Activated naive CD8-positive, alpha-beta T cell treated with anti-CD3 and anti-CD28 coated beads, Interleukin-2, amount 10 ng/mL, durations not matched to agents 7 days and 5 days (primary cell): ENCODE measurements around the gene CRADD. TPM values are rescaled to one million over a fixed set of nuclear protein-coding genes. Genes with fewer than 3 reads are reported as not detected.
A peak's percentile ranks its signal among the peaks of the same experiment; 100 is the strongest.
"Not testable (repeated sequence)": the region's sequence is repeated elsewhere in the genome, so short reads cannot be mapped to it uniquely, and the experiment has no call there.

Source experiments
- ATAC-seq: fragments of 150-1000 bp; cut with Tn5 transposase; one replicate; pipeline ENCODE4 v1.10.0; 2021; ENCODE audit warnings: low read depth, moderate library complexity
- POLR2A ChIA-PET: fragments of 350-600 bp; sonication (Branson Sonifier 250); formaldehyde crosslinking; loops from one replicate; lab custom pipeline; 2021; ENCODE audit warnings: antibody characterized with exemption; lab: Charles Lee
- DNase-seq: peaks from one replicate; pipeline ENCODE4 v3.0.0; 2021
- H3K27ac Mint-ChIP-seq: one replicate; pipeline ENCODE4 v1.8.0; 2022; ENCODE audit warnings: mild to moderate bottlenecking, mixed read lengths
- H3K27me3 Mint-ChIP-seq: one replicate; pipeline ENCODE4 v1.8.0; 2022; ENCODE audit warnings: mild to moderate bottlenecking, moderate library complexity, mixed read lengths
- H3K36me3 Mint-ChIP-seq: one replicate; pipeline ENCODE4 v1.8.0; 2021; ENCODE audit warnings: mild to moderate bottlenecking, mixed read lengths
- H3K4me1 Mint-ChIP-seq: one replicate; pipeline ENCODE4 v1.8.0; 2021; ENCODE audit warnings: mixed read lengths
- H3K4me3 Mint-ChIP-seq: one replicate; pipeline ENCODE4 v1.8.0; 2022; ENCODE audit warnings: mild to moderate bottlenecking, moderate library complexity, mixed read lengths
- H3K9me3 Mint-ChIP-seq: one replicate; pipeline ENCODE4 v1.8.0; 2021; ENCODE audit warnings: mixed read lengths
- total RNA-seq, 2 experiments: library from RNA; stranded (reverse); gene quantifications; one replicate each; pipeline ENCODE4 v1.2.3, GENCODE V29; 2021

Gene CRADD
- total RNA-seq, 2 experiments from 2014 or later: 11.3 to 11.5 TPM

GRCh38 chr12:93780886-93781285 is 103.7 kb downstream of the CRADD start:
- H3K27me3 Mint-ChIP-seq, H3K4me3 Mint-ChIP-seq, H3K9me3 Mint-ChIP-seq, ATAC-seq, DNase-seq, H3K27ac Mint-ChIP-seq: not testable (repeated sequence)
- H3K4me1 Mint-ChIP-seq: peaks cover 24% of the 10 kb centered on the region
- peaks cover 13% of the 10 kb centered on the region for H3K36me3 Mint-ChIP-seq
- POLR2A ChIA-PET: interaction anchor here (0.7 kb wide), 1 partner anchor 1282 kb away, joined by 7 read pairs; no protein-coding TSS in a partner anchor

DNA sequence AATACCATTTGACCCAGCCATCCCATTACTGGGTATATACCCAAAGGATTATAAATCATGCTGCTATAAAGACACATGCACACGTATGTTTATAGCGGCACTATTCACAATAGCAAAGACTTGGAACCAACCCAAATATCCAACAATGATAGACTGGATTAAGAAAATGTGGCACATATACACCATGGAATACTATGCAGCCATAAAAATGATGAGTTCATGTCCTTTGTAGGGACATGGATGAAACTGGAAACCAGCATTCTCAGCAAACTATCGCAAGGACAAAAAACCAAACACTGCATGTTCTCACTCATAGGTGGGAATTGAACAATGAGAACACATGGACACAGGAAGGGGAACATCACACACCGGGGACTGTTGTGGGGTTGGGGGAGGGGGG is 104.8 kb downstream of the CRADD start:
- peaks cover 24% of the 10 kb centered on the region for H3K4me1 Mint-ChIP-seq
- DNase-seq, H3K9me3 Mint-ChIP-seq, H3K4me3 Mint-ChIP-seq, H3K27me3 Mint-ChIP-seq, ATAC-seq, POLR2A ChIA-PET, H3K27ac Mint-ChIP-seq: not testable (repeated sequence)
- peaks cover 11% of the 10 kb centered on the region for H3K36me3 Mint-ChIP-seq

DNA sequence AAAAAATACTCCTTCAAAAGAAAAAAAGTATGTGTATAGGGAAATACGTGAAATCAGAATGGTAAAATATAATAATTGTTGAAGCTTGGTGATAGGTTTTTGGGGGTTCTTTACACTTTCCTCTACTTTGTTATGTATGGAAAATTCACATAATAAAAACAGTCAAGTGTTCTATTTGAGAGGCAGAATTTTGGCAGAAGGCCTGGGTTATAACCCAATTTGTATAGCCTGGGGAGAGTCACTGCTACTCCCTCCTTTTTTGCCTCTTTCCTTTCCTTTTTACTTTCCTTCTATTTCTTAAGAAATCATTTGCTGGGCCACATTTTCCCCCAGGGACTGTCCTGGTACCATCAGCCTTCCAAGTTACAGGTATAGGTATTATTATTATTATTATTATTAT is 105.7 kb downstream of the CRADD start:
- Mint-ChIP-seq H3K9me3 (peaks cover 5% of the 10 kb centered on the region), H3K27me3 (no peaks in the 10 kb centered on the region), H3K27ac (no peak overlapping the region), H3K36me3 (peaks cover 12% of the 10 kb centered on the region), H3K4me1 (peaks cover 24% of the 10 kb centered on the region), H3K4me3 (no peak overlapping the region)
- no peak for DNase-seq
- no peak for ATAC-seq
- POLR2A ChIA-PET: no interaction called here

DNA sequence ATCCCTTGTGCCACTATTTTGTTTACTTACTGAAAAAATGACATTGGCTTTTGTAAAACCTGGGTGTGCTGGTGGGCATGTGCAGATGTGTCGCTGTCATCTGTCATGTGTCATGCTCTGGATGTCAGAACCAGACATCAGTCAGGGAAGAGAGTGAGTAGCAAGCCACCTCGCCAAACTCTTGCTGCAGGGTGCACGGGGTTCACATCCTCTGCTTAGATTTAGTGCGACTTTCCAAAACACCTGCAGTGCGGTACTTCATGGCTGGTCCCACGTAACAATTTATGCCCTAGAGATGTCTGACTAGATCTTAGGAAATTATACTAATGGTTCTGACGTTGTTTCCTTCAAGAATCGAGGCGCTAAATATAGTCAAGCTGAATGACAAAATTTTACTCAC is 106.7 kb downstream of the CRADD start:
- POLR2A ChIA-PET: no interaction called here
- no peaks in the 10 kb centered on the region for H3K27me3 Mint-ChIP-seq

DNA sequence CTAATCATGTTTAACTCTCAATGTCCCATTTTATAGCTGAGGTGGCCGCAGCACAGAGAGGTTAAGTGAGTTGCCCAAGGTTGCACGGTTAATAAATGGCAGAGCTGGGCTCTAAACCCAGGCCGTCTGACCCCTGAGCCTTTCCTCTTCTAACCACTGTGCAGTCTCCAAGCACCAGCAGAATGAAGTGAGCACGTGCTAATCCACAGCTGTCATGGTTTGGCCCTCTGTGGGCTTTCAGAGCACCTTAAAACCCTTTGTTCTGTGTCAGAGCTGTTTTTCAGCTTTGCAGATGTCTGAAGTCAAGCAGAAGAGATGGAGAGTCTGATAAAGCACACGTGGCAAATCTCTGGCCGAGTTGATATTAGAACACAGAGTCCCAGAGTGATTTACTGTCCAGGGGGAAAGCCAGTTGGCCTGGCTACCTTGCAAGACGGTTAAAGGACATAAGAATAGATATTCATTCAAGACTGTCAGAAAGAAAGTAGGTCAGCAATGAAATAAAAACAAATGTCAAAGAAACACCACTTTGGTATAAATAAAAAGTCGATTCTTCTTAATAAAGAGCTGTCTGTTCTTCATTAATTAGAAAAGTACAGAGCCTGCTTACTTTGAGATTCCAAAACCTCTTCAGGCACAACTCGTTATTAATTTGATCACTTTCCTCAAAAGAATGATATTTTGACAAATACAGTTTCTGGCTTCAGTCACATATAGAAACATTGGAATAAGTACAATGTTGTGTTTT is 107.3 kb downstream of the CRADD start:
- POLR2A ChIA-PET: interaction anchor here (0.8 kb wide), 1 partner anchor 43 kb away, joined by 3 read pairs; no protein-coding TSS in a partner anchor
- H3K27ac Mint-ChIP-seq: peak overlapping the region; percentile 70
- peaks cover 8% of the 10 kb centered on the region for H3K9me3 Mint-ChIP-seq
- H3K4me1 Mint-ChIP-seq: peaks cover 35% of the 10 kb centered on the region
- peak overlapping the region; percentile 45 for H3K4me3 Mint-ChIP-seq
- no peaks in the 10 kb centered on the region for H3K27me3 Mint-ChIP-seq
- ATAC-seq (peak; percentile 46), DNase-seq (no peak)
- H3K36me3 Mint-ChIP-seq: peaks cover 9% of the 10 kb centered on the region

More for the DNA sequence above, 106.7 kb downstream of the CRADD start:
- H3K9me3 Mint-ChIP-seq: peaks cover 8% of the 10 kb centered on the region
- peaks cover 13% of the 10 kb centered on the region for H3K36me3 Mint-ChIP-seq
- ATAC-seq (peak; percentile 60), DNase-seq (peak; percentile 34)
- H3K27ac Mint-ChIP-seq: no peak overlapping the region
- H3K4me3 Mint-ChIP-seq: peak overlapping the region; percentile 45
- H3K4me1 Mint-ChIP-seq: peaks cover 29% of the 10 kb centered on the region

DNA sequence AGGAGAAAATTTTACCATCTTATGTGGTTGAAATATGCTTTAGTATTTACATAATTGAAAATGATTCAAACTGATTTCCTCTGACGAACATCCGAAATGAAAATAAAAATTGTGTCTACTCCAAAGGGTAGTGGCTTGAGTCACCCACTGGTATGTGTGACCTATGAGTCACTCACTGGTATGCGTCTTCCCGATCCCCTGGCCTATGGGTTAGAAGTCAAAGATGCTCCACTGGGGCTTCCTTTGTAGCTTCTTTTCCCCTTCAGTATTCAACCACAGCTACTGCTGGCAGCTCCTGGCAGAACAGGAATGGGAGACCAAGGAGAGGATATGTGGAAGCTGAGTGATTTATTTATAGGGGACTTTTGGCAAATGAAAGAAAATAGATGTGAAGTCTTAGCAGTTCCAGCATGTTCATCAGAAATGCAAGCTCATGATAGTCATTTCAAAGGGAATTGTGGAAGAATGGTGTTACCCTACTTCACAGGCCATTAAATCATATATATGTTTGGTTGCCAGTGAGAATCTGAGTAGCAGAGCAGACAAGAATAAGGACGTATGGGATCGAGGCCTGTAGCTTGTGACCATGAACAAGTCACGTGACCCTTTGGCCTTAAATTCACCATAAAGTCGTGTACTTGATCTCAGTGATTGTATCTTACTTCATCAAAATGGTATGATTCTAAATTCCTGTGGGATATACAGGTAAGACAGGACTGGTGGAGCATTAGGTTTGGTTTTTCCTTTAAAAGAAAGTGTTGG is 108.3 kb downstream of the CRADD start:
- no peak for DNase-seq
- no peak overlapping the region for H3K27ac Mint-ChIP-seq
- H3K27me3 Mint-ChIP-seq: no peaks in the 10 kb centered on the region
- peak; percentile 84 for ATAC-seq
- H3K36me3 Mint-ChIP-seq: peaks cover 7% of the 10 kb centered on the region
- POLR2A ChIA-PET: interaction anchor here (0.6 kb wide), 1 partner anchor 751 kb away, joined by 5 read pairs; no protein-coding TSS in a partner anchor
- peaks cover 5% of the 10 kb centered on the region for H3K9me3 Mint-ChIP-seq
- H3K4me3 Mint-ChIP-seq: peak overlapping the region; percentile 45
- H3K4me1 Mint-ChIP-seq: peaks cover 41% of the 10 kb centered on the region

DNA sequence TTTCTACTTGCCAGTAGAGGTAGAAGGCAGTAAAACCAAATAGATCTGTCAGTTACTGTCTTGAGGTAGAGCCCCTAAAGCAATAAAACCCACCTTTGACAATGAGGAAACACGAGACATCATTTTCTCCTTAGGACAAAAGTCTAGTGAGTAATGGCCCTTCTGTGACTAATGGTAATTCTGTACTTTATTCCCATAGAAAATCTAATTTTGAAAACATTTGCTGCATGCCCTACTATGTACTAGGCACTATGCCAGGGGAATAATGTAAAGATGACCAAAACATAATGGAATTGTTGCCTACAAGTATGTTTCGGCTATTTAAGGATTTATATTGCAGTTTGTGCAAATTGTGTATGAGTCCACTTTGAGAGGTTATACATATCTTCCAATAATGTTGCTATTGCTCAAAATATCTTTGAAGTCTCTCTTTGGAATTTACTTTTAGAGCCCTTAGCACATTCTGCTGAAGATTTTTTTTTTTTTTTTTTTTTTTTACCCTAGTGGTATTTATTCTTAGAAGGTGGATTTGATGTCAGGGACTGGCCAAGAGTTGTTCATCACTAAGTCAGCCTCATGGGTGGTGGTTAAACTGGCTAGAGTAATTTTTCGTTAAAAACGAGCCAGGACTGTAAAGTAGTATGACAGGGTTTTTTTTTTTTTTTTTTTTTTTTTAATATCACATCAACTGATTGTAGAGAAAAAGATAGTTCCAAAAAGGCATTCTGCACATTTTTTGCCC is 109.7 kb downstream of the CRADD start:
- POLR2A ChIA-PET: no interaction called here
- Mint-ChIP-seq H3K27me3 (no peaks in the 10 kb centered on the region), H3K36me3 (peaks cover 4% of the 10 kb centered on the region), H3K4me1 (peaks cover 41% of the 10 kb centered on the region), H3K4me3 (no peak overlapping the region), H3K9me3 (peaks cover 2% of the 10 kb centered on the region), H3K27ac (no peak overlapping the region)
- no peak for DNase-seq
- ATAC-seq: no peak

GRCh38 chr12:93788853-93789252 is 111.7 kb downstream of the CRADD start:
- Mint-ChIP-seq H3K4me3 (peak overlapping the region; percentile 41), H3K27me3 (no peaks in the 10 kb centered on the region), H3K27ac (peak overlapping the region; percentile 11), H3K9me3 (peaks cover 2% of the 10 kb centered on the region), H3K4me1 (peaks cover 36% of the 10 kb centered on the region), H3K36me3 (peaks cover 4% of the 10 kb centered on the region)
- ATAC-seq: no peak
- POLR2A ChIA-PET: interaction anchor here (0.8 kb wide), 1 partner anchor 64 kb away, joined by 3 read pairs; no protein-coding TSS in a partner anchor
- no peak for DNase-seq

- Mint-ChIP-seq H3K4me1 (peaks cover 28% of the 10 kb centered on the region), H3K27me3 (no peaks in the 10 kb centered on the region), H3K36me3 (peaks cover 4% of the 10 kb centered on the region), H3K9me3 (peaks cover 2% of the 10 kb centered on the region), H3K4me3 (no peak overlapping the region), H3K27ac (no peak overlapping the region)
- DNase-seq (no peak), ATAC-seq (no peak)
- POLR2A ChIA-PET: interaction anchor here (1.1 kb wide), 1 partner anchor 59 kb away, joined by 3 read pairs; no protein-coding TSS in a partner anchor
Measured at GRCh38 chr12:93789767-93790166, 112.6 kb downstream of the CRADD start.

DNA sequence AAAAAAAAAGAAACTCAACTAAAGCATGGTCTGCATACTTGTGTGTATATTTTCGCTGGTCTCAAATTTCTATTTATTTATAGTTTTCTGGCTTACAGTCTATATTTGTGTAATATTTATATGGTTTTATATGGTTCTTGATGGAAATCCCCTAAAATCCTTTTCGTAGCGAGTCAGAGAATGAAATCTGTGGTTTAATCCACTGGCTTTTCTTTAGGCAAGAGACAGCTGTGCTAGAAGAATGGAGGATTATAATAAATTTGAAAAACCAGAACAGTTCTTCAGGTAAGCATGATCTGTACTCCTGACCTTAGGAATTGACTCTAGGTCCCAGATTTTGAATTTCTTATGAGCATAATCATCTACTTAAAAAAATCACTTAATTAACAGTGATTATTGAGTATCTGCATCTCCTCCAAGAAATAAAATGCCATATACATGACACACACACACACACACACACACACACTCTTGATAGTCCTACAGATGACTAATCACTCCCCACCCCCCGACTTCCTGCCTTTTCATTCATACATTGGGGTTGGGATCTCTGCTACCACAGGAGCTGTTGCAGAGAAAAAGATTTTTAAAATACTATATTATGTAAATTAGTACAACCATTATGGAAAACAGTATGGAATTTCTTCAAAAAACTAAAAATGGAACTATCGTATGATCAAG is 113.4 kb downstream of the CRADD start:
- Mint-ChIP-seq H3K36me3 (peaks cover 4% of the 10 kb centered on the region), H3K27me3 (no peaks in the 10 kb centered on the region), H3K27ac (no peak overlapping the region), H3K4me1 (peaks cover 22% of the 10 kb centered on the region), H3K4me3 (no peak overlapping the region), H3K9me3 (peaks cover 2% of the 10 kb centered on the region)
- POLR2A ChIA-PET: interaction anchor here (1.1 kb wide), 1 partner anchor 58 kb away, joined by 3 read pairs; no protein-coding TSS in a partner anchor
- ATAC-seq (no peak), DNase-seq (no peak)

GRCh38 chr12:93793007-93793406 is 115.8 kb downstream of the CRADD start:
- H3K27me3 Mint-ChIP-seq: no peaks in the 10 kb centered on the region
- POLR2A ChIA-PET: no interaction called here
- H3K4me1 Mint-ChIP-seq: peaks cover 18% of the 10 kb centered on the region
- ATAC-seq (no peak), DNase-seq (no peak)
- H3K9me3 Mint-ChIP-seq: peaks cover under 1% of the 10 kb centered on the region
- no peak overlapping the region for H3K27ac Mint-ChIP-seq
- no peak overlapping the region for H3K4me3 Mint-ChIP-seq
- H3K36me3 Mint-ChIP-seq: peaks cover 1% of the 10 kb centered on the region

GRCh38 chr12:93793983-93794382 is 116.8 kb downstream of the CRADD start:
- peaks cover 17% of the 10 kb centered on the region for H3K4me1 Mint-ChIP-seq
- DNase-seq (no peak), ATAC-seq (no peak)
- H3K27ac Mint-ChIP-seq: no peak overlapping the region
- POLR2A ChIA-PET: no interaction called here
- H3K9me3 Mint-ChIP-seq: no peaks in the 10 kb centered on the region
- H3K4me3 Mint-ChIP-seq: no peak overlapping the region
- no peaks in the 10 kb centered on the region for H3K27me3 Mint-ChIP-seq
- no peaks in the 10 kb centered on the region for H3K36me3 Mint-ChIP-seq
